ENCODE results near the gene LUC7L3.
A peak's percentile ranks its signal among the peaks of the same experiment; 100 is the strongest.

LUC7L3 gene

GRCh38 chr17:50762177-50762576, 42.8 kb downstream of the LUC7L3 start:
- no peak for DNase-seq

- no peak for DNase-seq
Observed at GRCh38 chr17:50763716-50764475, 44.5 kb downstream of the LUC7L3 start.

GRCh38 chr17:50764734-50765149, 45.3 kb downstream of the LUC7L3 start:
- DNase-seq, result no peak

GRCh38 chr17:50765454-50766221, 46.2 kb downstream of the LUC7L3 start:
- DNase-seq, result no peak

GRCh38 chr17:50766222-50767023, 47.0 kb downstream of the LUC7L3 start:
- DNase-seq, result no peak

GRCh38 chr17:50767030-50767429, 47.6 kb downstream of the LUC7L3 start:
- no peak for DNase-seq

- DNase-seq, result no peak
Observed at GRCh38 chr17:50767446-50767845, 48.0 kb downstream of the LUC7L3 start, which contains the start of gene ANKRD40CL. ANKRD40CL (minus strand) TSS chr17:50767518; CDS start chr17:50766913, 605 bp downstream.

- no peak for DNase-seq
Observed at GRCh38 chr17:50768346-50768761, 49.0 kb downstream of the LUC7L3 start.

GRCh38 chr17:50769884-50770283, 50.5 kb downstream of the LUC7L3 start:
- DNase-seq, result no peak

GRCh38 chr17:50770346-50770745, 50.9 kb downstream of the LUC7L3 start:
- no peak for DNase-seq

GRCh38 chr17:50771991-50772785, 52.8 kb downstream of the LUC7L3 start:
- no peak for DNase-seq

GRCh38 chr17:50774225-50774803, 54.9 kb downstream of the LUC7L3 start:
- no peak for DNase-seq

- DNase-seq, result no peak
Observed at GRCh38 chr17:50775926-50776325, 56.5 kb downstream of the LUC7L3 start.

GRCh38 chr17:50778471-50778870, 59.1 kb downstream of the LUC7L3 start:
- DNase-seq, result no peak

- DNase-seq, result no peak
Observed at GRCh38 chr17:50778988-50779387, 59.6 kb downstream of the LUC7L3 start.

- no peak for DNase-seq
Observed at GRCh38 chr17:50779747-50780353, 60.4 kb downstream of the LUC7L3 start.

- DNase-seq, result no peak
Observed at GRCh38 chr17:50781167-50781566, 61.8 kb downstream of the LUC7L3 start.

- DNase-seq, result peak; percentile 82 to 89
Observed at GRCh38 chr17:50783193-50783660, 63.8 kb downstream of the LUC7L3 start.

GRCh38 chr17:50783905-50784304, 64.5 kb downstream of the LUC7L3 start:
- DNase-seq, result no peak

GRCh38 chr17:50785126-50785525, 65.7 kb downstream of the LUC7L3 start:
- DNase-seq, result no peak

GRCh38 chr17:50785946-50786570, 66.7 kb downstream of the LUC7L3 start:
- DNase-seq, result no peak
